GM21360 (cell line): ENCODE data around the gene SDHA.

Experiments
- ATAC-seq: cut with Tn5 transposase; IDR thresholded peaks from one replicate; pipeline ENCODE4 v1.9.1; 2021; ENCODE audit warnings: mild to moderate bottlenecking, moderate library complexity; ENCODE audit not compliant: unreplicated experiment

The SDHA gene

GRCh38 chr5:217494-218456 is at the start of gene SDHA, which contains the start of gene CCDC127:
TSS of gene SDHA (plus strand) at chr5:218320. CDS start at chr5:218356, 36 bp downstream.
TSS of gene CCDC127 (minus strand) at chr5:218153. CDS start at chr5:216849, 1,304 bp downstream.
- peak; percentile 69 for ATAC-seq

GRCh38 chr5:169071-169727 is 48.9 kb upstream of the SDHA start:
- ATAC-seq: no peak

- no peak for ATAC-seq
These were observed 48.4 kb upstream of the SDHA start for GRCh38 chr5:169728-170094.

GRCh38 chr5:170971-171800 is 46.9 kb upstream of the SDHA start:
- ATAC-seq: no peak

- no peak for ATAC-seq
These were observed 46.3 kb upstream of the SDHA start for GRCh38 chr5:171801-172331.

GRCh38 chr5:172421-172820 is 45.7 kb upstream of the SDHA start:
- ATAC-seq: no peak

- no peak for ATAC-seq
These were observed 45.3 kb upstream of the SDHA start for GRCh38 chr5:172841-173251.

GRCh38 chr5:173392-174290 is 44.5 kb upstream of the SDHA start:
- no peak for ATAC-seq

GRCh38 chr5:174291-174600 is 43.9 kb upstream of the SDHA start:
- ATAC-seq: no peak

GRCh38 chr5:174876-175465 is 43.1 kb upstream of the SDHA start:
- ATAC-seq: no peak

GRCh38 chr5:176296-176823 is 41.8 kb upstream of the SDHA start:
- ATAC-seq: no peak

- ATAC-seq: no peak
These were observed 40.0 kb upstream of the SDHA start for GRCh38 chr5:178110-178509.

GRCh38 chr5:179401-179800 is 38.7 kb upstream of the SDHA start:
- no peak for ATAC-seq

- no peak for ATAC-seq
These were observed 37.7 kb upstream of the SDHA start for GRCh38 chr5:180286-180918.

- ATAC-seq: no peak
These were observed 37.0 kb upstream of the SDHA start for GRCh38 chr5:181160-181559.

- ATAC-seq: no peak
These were observed 36.6 kb upstream of the SDHA start for GRCh38 chr5:181566-181965.

- ATAC-seq: no peak
These were observed 36.0 kb upstream of the SDHA start for GRCh38 chr5:182126-182525.

GRCh38 chr5:184471-184870 is 33.6 kb upstream of the SDHA start:
- ATAC-seq: no peak
